ENCODE results near the gene SLC49A4.

The SLC49A4 gene

DNA sequence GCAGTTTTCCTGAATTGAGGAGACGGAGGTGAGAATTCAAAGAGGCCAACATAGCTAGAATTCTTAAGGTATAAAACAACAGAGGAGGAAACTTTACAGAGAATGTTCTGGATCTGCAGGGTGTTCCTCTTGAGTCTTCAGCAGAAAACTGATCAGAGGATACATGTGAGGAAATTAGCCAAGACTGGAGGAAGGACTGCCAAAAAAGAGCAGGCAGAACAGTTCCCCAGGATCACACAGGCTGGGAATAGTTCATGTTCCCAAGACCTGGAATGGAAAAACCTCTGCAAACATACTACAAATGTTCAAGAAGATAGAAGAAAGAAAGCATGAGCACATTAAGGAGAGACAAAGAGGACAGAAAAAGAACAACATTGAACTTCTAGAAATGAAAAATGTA lies 7.5 kb downstream of the SLC49A4 start:
- H3K9me3 ChIP-seq (ENCODE audit: control insufficient read depth, insufficient read depth, low read length), result no peaks in the 10 kb centered on the region
- no peaks in the 10 kb centered on the region for H3K4me1 ChIP-seq (ENCODE audit: control insufficient read depth, insufficient read depth, low read length)
- no peak overlapping the region for H3K27ac ChIP-seq (ENCODE audit: low read depth, low read length)
- no peaks in the 10 kb centered on the region for H3K36me3 ChIP-seq (ENCODE audit: control insufficient read depth, insufficient read depth, low read length)
- no peaks in the 10 kb centered on the region for H3K27me3 ChIP-seq (ENCODE audit: control insufficient read depth, insufficient read depth, low read length)
- no peak overlapping the region for H3K4me3 ChIP-seq (ENCODE audit: low read depth, low read length)
- no peak overlapping the region for H3K9ac ChIP-seq (ENCODE audit: low read depth, low read length)

DNA sequence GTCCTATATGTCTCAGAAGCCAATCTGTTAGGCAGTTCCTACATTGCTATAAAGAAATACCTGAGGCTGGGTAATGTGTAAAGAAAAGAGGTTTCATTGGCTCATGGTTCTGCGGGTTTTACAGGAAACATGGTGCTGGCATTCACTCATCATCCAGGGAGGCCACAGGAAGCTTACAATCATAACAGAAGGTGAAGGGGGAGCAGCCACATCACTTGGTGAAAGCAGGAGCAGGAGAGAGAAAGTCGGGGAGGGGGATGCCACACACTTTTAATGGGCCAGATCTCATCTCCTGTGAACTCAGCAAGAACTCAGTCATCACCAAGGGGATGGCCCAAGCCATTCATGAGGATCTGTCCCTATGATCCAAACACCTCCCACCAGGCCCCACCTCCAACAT lies 9.1 kb downstream of the SLC49A4 start:
- no peak overlapping the region for H3K4me3 ChIP-seq (ENCODE audit: low read depth, low read length)
- H3K9ac ChIP-seq (ENCODE audit: low read depth, low read length), result no peak overlapping the region
- no peaks in the 10 kb centered on the region for H3K4me1 ChIP-seq (ENCODE audit: control insufficient read depth, insufficient read depth, low read length)
- H3K36me3 ChIP-seq (ENCODE audit: control insufficient read depth, insufficient read depth, low read length), result no peaks in the 10 kb centered on the region
- no peak overlapping the region for H3K27ac ChIP-seq (ENCODE audit: low read depth, low read length)
- H3K9me3 ChIP-seq (ENCODE audit: control insufficient read depth, insufficient read depth, low read length), result no peaks in the 10 kb centered on the region
- no peaks in the 10 kb centered on the region for H3K27me3 ChIP-seq (ENCODE audit: control insufficient read depth, insufficient read depth, low read length)

GRCh38 chr3:122810734-122811133 lies 15.9 kb downstream of the SLC49A4 start:
- Histone ChIP-seq H3K4me3 (ENCODE audit: low read depth, low read length) (no peak overlapping the region), H3K9me3 (ENCODE audit: control insufficient read depth, insufficient read depth, low read length) (no peaks in the 10 kb centered on the region), H3K9ac (ENCODE audit: low read depth, low read length) (no peak overlapping the region), H3K36me3 (ENCODE audit: control insufficient read depth, insufficient read depth, low read length) (no peaks in the 10 kb centered on the region), H3K27me3 (ENCODE audit: control insufficient read depth, insufficient read depth, low read length) (no peaks in the 10 kb centered on the region), H3K27ac (ENCODE audit: low read depth, low read length) (no peak overlapping the region), H3K4me1 (ENCODE audit: control insufficient read depth, insufficient read depth, low read length) (no peaks in the 10 kb centered on the region)

DNA sequence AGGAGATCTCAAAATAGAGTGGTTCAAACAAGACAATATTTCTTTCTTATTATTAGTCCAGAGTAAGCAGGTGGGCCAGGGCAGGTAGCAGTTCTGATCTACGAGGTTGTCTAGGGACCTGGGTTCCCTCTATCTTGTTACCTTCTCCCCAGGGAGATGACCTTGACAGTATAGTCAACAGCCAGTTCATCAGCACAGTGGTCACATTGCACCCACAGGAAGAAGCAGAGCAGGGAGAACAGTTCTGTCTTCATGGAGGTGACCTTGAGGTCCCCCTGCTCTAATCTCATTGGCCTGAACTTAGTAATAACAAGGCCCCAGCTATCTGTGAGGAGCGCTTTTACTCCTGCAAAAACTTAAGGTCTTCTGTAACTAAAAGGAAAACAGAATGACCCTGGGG lies 21.7 kb downstream of the SLC49A4 start:
- no peak overlapping the region for H3K27ac ChIP-seq (ENCODE audit: low read depth, low read length)
- H3K27me3 ChIP-seq (ENCODE audit: control insufficient read depth, insufficient read depth, low read length), result no peaks in the 10 kb centered on the region
- H3K4me1 ChIP-seq (ENCODE audit: control insufficient read depth, insufficient read depth, low read length), result no peaks in the 10 kb centered on the region
- no peaks in the 10 kb centered on the region for H3K36me3 ChIP-seq (ENCODE audit: control insufficient read depth, insufficient read depth, low read length)
- H3K9ac ChIP-seq (ENCODE audit: low read depth, low read length), result no peak overlapping the region
- H3K9me3 ChIP-seq (ENCODE audit: control insufficient read depth, insufficient read depth, low read length), result no peaks in the 10 kb centered on the region
- no peak overlapping the region for H3K4me3 ChIP-seq (ENCODE audit: low read depth, low read length)

- Histone ChIP-seq H3K36me3 (ENCODE audit: control insufficient read depth, insufficient read depth, low read length) (no peaks in the 10 kb centered on the region), H3K9ac (ENCODE audit: low read depth, low read length) (no peak overlapping the region), H3K27ac (ENCODE audit: low read depth, low read length) (no peak overlapping the region), H3K4me3 (ENCODE audit: low read depth, low read length) (no peak overlapping the region), H3K9me3 (ENCODE audit: control insufficient read depth, insufficient read depth, low read length) (no peaks in the 10 kb centered on the region), H3K4me1 (ENCODE audit: control insufficient read depth, insufficient read depth, low read length) (no peaks in the 10 kb centered on the region), H3K27me3 (ENCODE audit: control insufficient read depth, insufficient read depth, low read length) (no peaks in the 10 kb centered on the region)
These were observed 29.9 kb downstream of the SLC49A4 start for GRCh38 chr3:122824465-122825381.

DNA sequence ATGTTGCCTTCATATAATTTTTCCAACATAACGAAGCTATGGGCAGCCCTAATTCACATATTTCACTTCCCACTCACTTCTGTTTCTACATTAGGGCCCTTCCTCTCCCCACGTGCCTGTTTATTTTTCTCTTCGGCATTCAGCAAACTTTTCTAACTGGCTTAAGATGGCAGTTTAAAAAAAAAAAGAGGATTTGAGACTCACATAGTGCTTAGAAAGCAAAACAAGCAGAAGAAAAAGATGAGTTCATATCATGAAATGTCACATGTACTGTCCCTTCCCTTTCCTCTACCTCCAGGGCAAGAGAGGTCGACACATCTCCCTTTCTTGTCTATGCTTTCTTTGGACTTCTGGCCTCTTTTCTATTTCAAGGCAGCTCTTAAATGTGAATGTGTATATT lies 30.6 kb downstream of the SLC49A4 start:
- H3K4me3 ChIP-seq (ENCODE audit: low read depth, low read length), result no peak overlapping the region
- H3K27ac ChIP-seq (ENCODE audit: low read depth, low read length), result no peak overlapping the region
- no peaks in the 10 kb centered on the region for H3K27me3 ChIP-seq (ENCODE audit: control insufficient read depth, insufficient read depth, low read length)
- no peaks in the 10 kb centered on the region for H3K36me3 ChIP-seq (ENCODE audit: control insufficient read depth, insufficient read depth, low read length)
- H3K9ac ChIP-seq (ENCODE audit: low read depth, low read length), result no peak overlapping the region
- no peaks in the 10 kb centered on the region for H3K4me1 ChIP-seq (ENCODE audit: control insufficient read depth, insufficient read depth, low read length)
- H3K9me3 ChIP-seq (ENCODE audit: control insufficient read depth, insufficient read depth, low read length), result no peaks in the 10 kb centered on the region

GRCh38 chr3:122826278-122826677 lies 31.4 kb downstream of the SLC49A4 start:
- H3K9ac ChIP-seq (ENCODE audit: low read depth, low read length), result no peak overlapping the region
- no peaks in the 10 kb centered on the region for H3K27me3 ChIP-seq (ENCODE audit: control insufficient read depth, insufficient read depth, low read length)
- H3K9me3 ChIP-seq (ENCODE audit: control insufficient read depth, insufficient read depth, low read length), result no peaks in the 10 kb centered on the region
- no peak overlapping the region for H3K27ac ChIP-seq (ENCODE audit: low read depth, low read length)
- H3K4me3 ChIP-seq (ENCODE audit: low read depth, low read length), result no peak overlapping the region
- no peaks in the 10 kb centered on the region for H3K4me1 ChIP-seq (ENCODE audit: control insufficient read depth, insufficient read depth, low read length)
- no peaks in the 10 kb centered on the region for H3K36me3 ChIP-seq (ENCODE audit: control insufficient read depth, insufficient read depth, low read length)

DNA sequence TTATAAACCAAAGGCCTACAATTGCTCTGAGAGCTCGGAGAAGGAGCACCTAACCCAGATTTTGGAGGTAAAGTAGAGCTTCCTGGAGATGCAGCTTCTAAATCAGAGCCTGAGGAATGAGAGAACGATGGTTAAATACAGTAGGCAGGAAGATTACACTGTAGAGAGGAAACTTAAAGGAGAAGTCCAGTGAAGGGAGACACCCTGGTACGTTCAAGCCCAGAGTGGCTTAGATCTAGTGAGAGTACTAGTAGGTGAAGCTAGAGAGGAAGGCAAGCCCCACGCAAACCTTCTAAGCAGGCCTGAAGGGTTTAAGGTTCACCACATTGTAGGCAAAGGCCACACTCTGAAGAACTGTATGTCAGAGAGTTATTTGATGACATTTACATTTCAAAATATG lies 33.4 kb downstream of the SLC49A4 start:
- Histone ChIP-seq H3K4me3 (ENCODE audit: low read depth, low read length) (no peak overlapping the region), H3K27ac (ENCODE audit: low read depth, low read length) (no peak overlapping the region)

DNA sequence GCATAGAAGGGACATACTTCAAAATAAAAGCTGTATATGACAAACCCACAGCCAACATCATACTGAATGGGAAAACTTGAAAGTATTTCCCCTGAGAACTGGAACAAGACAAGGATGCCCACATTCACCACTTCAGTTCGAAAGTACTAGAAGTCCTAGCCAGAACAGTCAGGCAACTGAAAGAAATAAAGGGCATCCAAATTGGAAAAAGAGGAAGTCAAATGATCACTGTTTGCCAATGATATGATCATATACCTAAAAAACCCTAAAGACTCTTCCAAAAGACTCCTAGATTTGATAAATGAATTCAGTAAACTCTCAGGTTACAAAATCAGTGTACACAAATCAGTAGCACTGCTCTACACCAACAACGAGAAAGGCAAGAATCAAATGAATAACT lies 40.7 kb downstream of the SLC49A4 start:
- Histone ChIP-seq H3K27ac (ENCODE audit: low read depth, low read length) (no peak overlapping the region), H3K36me3 (ENCODE audit: control insufficient read depth, insufficient read depth, low read length) (peaks cover 4% of the 10 kb centered on the region; the same call in 1 of the 2 replicates), H3K9me3 (ENCODE audit: control insufficient read depth, insufficient read depth, low read length) (no peaks in the 10 kb centered on the region), H3K9ac (ENCODE audit: low read depth, low read length) (no peak overlapping the region), H3K27me3 (ENCODE audit: control insufficient read depth, insufficient read depth, low read length) (no peaks in the 10 kb centered on the region), H3K4me3 (ENCODE audit: low read depth, low read length) (no peak overlapping the region), H3K4me1 (ENCODE audit: control insufficient read depth, insufficient read depth, low read length) (no peaks in the 10 kb centered on the region)

More for the DNA sequence above, 33.4 kb downstream of the SLC49A4 start:
- Histone ChIP-seq H3K9ac (ENCODE audit: low read depth, low read length) (no peak overlapping the region), H3K36me3 (ENCODE audit: control insufficient read depth, insufficient read depth, low read length) (0 out of 2 replicates have a peak, but pooled peaks cover 2% of the 10 kb centered on the region), H3K9me3 (ENCODE audit: control insufficient read depth, insufficient read depth, low read length) (no peaks in the 10 kb centered on the region), H3K27me3 (ENCODE audit: control insufficient read depth, insufficient read depth, low read length) (no peaks in the 10 kb centered on the region), H3K4me1 (ENCODE audit: control insufficient read depth, insufficient read depth, low read length) (no peaks in the 10 kb centered on the region)

GRCh38 chr3:122843604-122844003 lies 48.7 kb downstream of the SLC49A4 start:
- no peak overlapping the region for H3K9ac ChIP-seq (ENCODE audit: low read depth, low read length)

GRCh38 chr3:122857019-122857418 lies 62.1 kb downstream of the SLC49A4 start:
- no peaks in the 10 kb centered on the region for H3K36me3 ChIP-seq (ENCODE audit: control insufficient read depth, insufficient read depth, low read length)
- H3K27me3 ChIP-seq (ENCODE audit: control insufficient read depth, insufficient read depth, low read length), result no peaks in the 10 kb centered on the region
- H3K27ac ChIP-seq (ENCODE audit: low read depth, low read length), result no peak overlapping the region
- no peak overlapping the region for H3K9ac ChIP-seq (ENCODE audit: low read depth, low read length)
- H3K4me1 ChIP-seq (ENCODE audit: control insufficient read depth, insufficient read depth, low read length), result no peaks in the 10 kb centered on the region
- no peaks in the 10 kb centered on the region for H3K9me3 ChIP-seq (ENCODE audit: control insufficient read depth, insufficient read depth, low read length)
- H3K4me3 ChIP-seq (ENCODE audit: low read depth, low read length), result no peak overlapping the region

More at GRCh38 chr3:122843604-122844003, 48.7 kb downstream of the SLC49A4 start:
- no peak overlapping the region for H3K4me3 ChIP-seq (ENCODE audit: low read depth, low read length)
- H3K36me3 ChIP-seq (ENCODE audit: control insufficient read depth, insufficient read depth, low read length), result no peaks in the 10 kb centered on the region
- no peaks in the 10 kb centered on the region for H3K27me3 ChIP-seq (ENCODE audit: control insufficient read depth, insufficient read depth, low read length)
- H3K27ac ChIP-seq (ENCODE audit: low read depth, low read length), result no peak overlapping the region
- H3K9me3 ChIP-seq (ENCODE audit: control insufficient read depth, insufficient read depth, low read length), result no peaks in the 10 kb centered on the region
- no peaks in the 10 kb centered on the region for H3K4me1 ChIP-seq (ENCODE audit: control insufficient read depth, insufficient read depth, low read length)

Measured in HUES48 (cell line).